Erythroblast (primary cell): ENCODE results near the gene EEF1AKMT3.

Source experiments
- GATA1 ChIP-seq: IDR thresholded peaks from 2 replicates; pipeline ENCODE4 v1.6.1; 2011; ENCODE audit warnings: low read depth, mild to moderate bottlenecking, control low read depth, low read length, moderate library complexity
- POLR2A ChIP-seq: IDR thresholded peaks from 2 replicates; pipeline ENCODE4 v1.6.1; 2011; ENCODE audit warnings: mild to moderate bottlenecking, low read length

- TF ChIP-seq POLR2A (no peak), GATA1 (no peak)
Observed at GRCh38 chr12:57817261-57817989, 45.0 kb downstream of the EEF1AKMT3 start.
